DND-41 (cell line): Measurements from ENCODE around the gene EXOC4.

Source experiments
- ATAC-seq: fragments of 200-7000 bp; cut with Tn5 transposase; 3 replicates; pipeline ENCODE4 v1.9.1; 2021; ENCODE audit warnings: low read depth; ENCODE audit not compliant: insufficient read depth
- DNase-seq: peaks from one replicate; pipeline ENCODE4 v3.0.0-alpha.2; 2020
- H2AFZ ChIP-seq: 2 replicates; pipeline ENCODE4 v1.6.0; 2012; ENCODE audit warnings: low read depth, low read length
- H3K27ac ChIP-seq: 2 replicates; pipeline ENCODE4 v1.5.1; 2012; ENCODE audit warnings: low read length, inconsistent platforms
- H3K27me3 ChIP-seq: fragments of 200-600 bp; sonication (generic); 2 replicates; pipeline ENCODE4 v1.6.0; 2012; ENCODE audit warnings: low read length, mild to moderate bottlenecking, inconsistent platforms; ENCODE audit not compliant: insufficient read depth, poor library complexity
- H3K36me3 ChIP-seq: 2 replicates; pipeline ENCODE4 v1.5.1; 2012; ENCODE audit warnings: low read length, inconsistent platforms; ENCODE audit not compliant: insufficient read depth
- H3K4me1 ChIP-seq: 2 replicates; pipeline ENCODE4 v1.5.1; 2012; ENCODE audit warnings: mild to moderate bottlenecking, low read length; ENCODE audit not compliant: insufficient read depth
- H3K4me2 ChIP-seq: 2 replicates; pipeline ENCODE4 v1.6.0; 2012; ENCODE audit warnings: mild to moderate bottlenecking, moderate library complexity, low read length, inconsistent platforms; ENCODE audit not compliant: insufficient read depth
- H3K4me3 ChIP-seq, 2 experiments: fragments of 200-600 bp in 1 of 2; shearing (Covaris generic) in 1 of 2; 2 replicates each; pipeline ENCODE4 v1.5.1; 2012 to 2016; ENCODE audit warnings: inconsistent platforms in 2 of 2, low read length in 2 of 2, mild to moderate bottlenecking in 2 of 2, low read depth in 1 of 2, moderate library complexity in 1 of 2
- H3K79me2 ChIP-seq: 2 replicates; pipeline ENCODE4 v1.6.0; 2012; ENCODE audit warnings: low read length, inconsistent platforms; ENCODE audit not compliant: insufficient read depth
- H3K9ac ChIP-seq: 2 replicates; pipeline ENCODE4 v1.6.0; 2012; ENCODE audit warnings: low read depth, mild to moderate bottlenecking, inconsistent platforms, low read length, moderate library complexity
- H3K9me3 ChIP-seq: 2 replicates; pipeline ENCODE4 v1.5.1; 2012; ENCODE audit warnings: low read length, moderate library complexity, mild to moderate bottlenecking, inconsistent platforms; ENCODE audit not compliant: insufficient read depth, severe bottlenecking
- H4K20me1 ChIP-seq: 2 replicates; pipeline ENCODE4 v1.6.0; 2012; ENCODE audit warnings: low read length; ENCODE audit not compliant: insufficient read depth
- CTCF ChIP-seq: IDR thresholded peaks from 2 replicates; pipeline ENCODE4 v1.5.1; 2012; ENCODE audit warnings: borderline replicate concordance, low read length, moderate library complexity, mild to moderate bottlenecking; ENCODE audit not compliant: poor library complexity, severe bottlenecking; ENCODE audit errors: extremely low read depth
- EZH2 ChIP-seq: IDR thresholded peaks from 3 replicates; pipeline ENCODE4 v1.6.1; 2012; ENCODE audit warnings: borderline replicate concordance, low read depth, mild to moderate bottlenecking, moderate library complexity, low read length, inconsistent platforms; ENCODE audit not compliant: severe bottlenecking

The EXOC4 gene

GRCh38 chr7:133750287-133750686 is 497.4 kb downstream of the EXOC4 start:
- no peak overlapping the region for H3K4me2 ChIP-seq
- no peak overlapping the region for H3K27ac ChIP-seq
- no peaks in the 10 kb centered on the region for H3K36me3 ChIP-seq
- H3K9ac ChIP-seq: no peak overlapping the region
- H3K27me3 ChIP-seq: no peaks in the 10 kb centered on the region
- ATAC-seq: no peak
- H3K4me3 ChIP-seq: no peak overlapping the region
- no peak for DNase-seq
- TF ChIP-seq EZH2 (no peak), CTCF (no peak)
- H3K9me3 ChIP-seq: no peaks in the 10 kb centered on the region
- H2AFZ ChIP-seq: no peak overlapping the region
- no peaks in the 10 kb centered on the region for H3K4me1 ChIP-seq
- no peaks in the 10 kb centered on the region for H3K79me2 ChIP-seq
- H4K20me1 ChIP-seq: no peaks in the 10 kb centered on the region

GRCh38 chr7:133751079-133751478 is 498.2 kb downstream of the EXOC4 start:
- no peaks in the 10 kb centered on the region for H3K4me1 ChIP-seq
- H3K36me3 ChIP-seq: no peaks in the 10 kb centered on the region
- no peak overlapping the region for H2AFZ ChIP-seq
- TF ChIP-seq CTCF (no peak), EZH2 (no peak)
- H4K20me1 ChIP-seq: no peaks in the 10 kb centered on the region
- H3K27me3 ChIP-seq: no peaks in the 10 kb centered on the region
- H3K27ac ChIP-seq: no peak overlapping the region
- no peak overlapping the region for H3K4me2 ChIP-seq
- no peak overlapping the region for H3K9ac ChIP-seq
- no peaks in the 10 kb centered on the region for H3K9me3 ChIP-seq
- no peak overlapping the region for H3K4me3 ChIP-seq
- DNase-seq: no peak
- H3K79me2 ChIP-seq: no peaks in the 10 kb centered on the region
- no peak for ATAC-seq

GRCh38 chr7:133753513-133753912 is 500.6 kb downstream of the EXOC4 start:
- Histone ChIP-seq H3K9ac (no peak overlapping the region), H3K27me3 (no peaks in the 10 kb centered on the region), H3K4me1 (no peaks in the 10 kb centered on the region), H3K4me3 (no peak overlapping the region), H3K9me3 (no peaks in the 10 kb centered on the region), H3K79me2 (no peaks in the 10 kb centered on the region), H3K36me3 (no peaks in the 10 kb centered on the region), H2AFZ (no peak overlapping the region), H4K20me1 (no peaks in the 10 kb centered on the region), H3K27ac (no peak overlapping the region), H3K4me2 (no peak overlapping the region)
- no peak for ATAC-seq
- TF ChIP-seq CTCF (no peak), EZH2 (no peak)
- DNase-seq: no peak

- Histone ChIP-seq H3K4me1 (no peaks in the 10 kb centered on the region), H3K27me3 (no peaks in the 10 kb centered on the region), H3K4me3 (no peak overlapping the region), H4K20me1 (no peaks in the 10 kb centered on the region), H3K36me3 (no peaks in the 10 kb centered on the region), H3K79me2 (no peaks in the 10 kb centered on the region), H3K27ac (no peak overlapping the region), H3K9ac (no peak overlapping the region), H3K4me2 (no peak overlapping the region), H2AFZ (no peak overlapping the region), H3K9me3 (no peaks in the 10 kb centered on the region)
- no peak for DNase-seq
- ATAC-seq: no peak
- TF ChIP-seq EZH2: no peak
Observed at GRCh38 chr7:133754708-133755107, 501.8 kb downstream of the EXOC4 start.
